ENCODE measurements around the gene FBXL20.

Gene FBXL20

DNA sequence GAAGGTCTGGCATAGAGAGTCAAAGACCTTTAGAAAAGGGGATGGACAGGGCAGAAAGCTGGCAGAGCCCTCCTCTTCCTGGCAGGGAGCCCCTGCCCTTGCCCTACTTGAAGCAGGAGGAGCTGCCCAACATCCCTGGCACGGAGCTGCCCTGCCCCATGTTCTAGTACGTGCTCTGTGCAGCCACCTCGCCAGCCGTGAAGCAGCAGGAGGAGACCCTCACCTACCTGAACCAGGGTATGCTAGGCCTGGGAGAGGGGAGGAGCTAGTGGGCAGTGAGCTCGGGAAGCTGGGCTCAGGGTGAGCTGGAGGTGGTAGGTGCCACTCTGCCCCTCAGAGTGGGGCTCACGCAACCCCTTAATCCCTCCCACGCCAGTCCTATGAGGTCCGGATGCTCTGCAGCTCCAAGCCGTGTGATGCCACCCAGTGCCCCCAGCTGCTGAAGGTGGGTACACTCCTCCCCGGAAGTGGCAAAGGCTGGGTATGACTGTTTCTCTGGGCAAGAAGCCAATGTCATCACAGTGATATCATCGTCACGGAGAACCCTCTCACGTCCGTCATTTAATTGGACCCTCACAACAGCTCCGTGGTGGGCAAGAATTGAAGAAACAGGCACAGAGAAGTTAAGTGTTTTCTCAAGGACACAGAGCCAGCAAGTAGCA, 163.0 kb downstream of the FBXL20 start:
- Mint-ChIP-seq H3K36me3 (ENCODE audit: low read depth) (no peaks in the 10 kb centered on the region), H3K4me3 (peak overlapping the region; percentile 45), H3K27me3 (no peaks in the 10 kb centered on the region), H3K9me3 (no peaks in the 10 kb centered on the region), H3K4me1 (ENCODE audit: low read depth) (peaks cover 23% of the 10 kb centered on the region), H3K27ac (peak overlapping the region; percentile 67)

DNA sequence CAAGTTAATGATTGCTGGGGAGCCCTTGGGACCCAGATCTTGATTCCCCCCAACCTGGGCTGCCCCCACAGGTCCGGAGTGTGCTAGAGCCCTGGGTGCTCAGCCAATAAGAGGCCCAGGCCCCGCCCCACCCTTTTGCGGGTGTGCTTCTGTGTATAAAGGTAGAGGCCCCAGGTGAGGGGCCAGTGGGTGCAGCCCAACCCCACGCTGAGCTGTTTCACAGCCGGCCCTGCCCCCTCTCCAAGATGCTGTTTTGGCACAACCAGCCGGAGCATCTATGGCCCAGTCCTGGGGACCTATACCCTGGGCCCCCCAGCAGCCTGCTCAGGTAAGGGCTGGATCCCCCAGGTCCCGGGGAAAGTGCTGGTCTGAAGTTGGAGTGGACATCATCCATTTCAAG, 163.8 kb downstream of the FBXL20 start:
- Mint-ChIP-seq H3K27ac (no peak overlapping the region), H3K4me3 (no peak overlapping the region), H3K4me1 (ENCODE audit: low read depth) (peaks cover 23% of the 10 kb centered on the region), H3K27me3 (no peaks in the 10 kb centered on the region), H3K9me3 (no peaks in the 10 kb centered on the region), H3K36me3 (ENCODE audit: low read depth) (no peaks in the 10 kb centered on the region)

DNA sequence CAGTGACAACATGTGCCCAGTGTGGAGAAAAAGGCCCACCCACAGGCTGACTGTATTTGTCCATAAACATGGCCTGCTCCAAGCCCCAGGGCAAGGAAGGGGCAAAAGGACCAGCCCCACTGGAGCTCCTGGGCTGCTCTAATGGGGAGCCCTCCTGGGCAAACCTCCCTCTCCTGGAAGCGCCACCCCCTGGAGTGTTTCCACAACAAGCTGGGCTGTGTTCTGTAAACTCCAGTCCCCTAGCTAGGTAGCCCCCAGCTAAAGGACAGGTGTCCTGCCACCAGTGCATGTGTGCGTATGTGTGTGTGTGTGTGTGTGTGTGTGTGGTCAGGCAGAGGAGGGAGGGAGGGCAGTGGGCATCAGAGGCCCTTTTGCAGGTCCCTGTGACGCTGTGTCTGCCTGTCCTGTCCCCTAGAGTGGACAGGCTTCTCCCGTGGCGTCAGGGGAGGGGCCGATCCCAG, 164.4 kb downstream of the FBXL20 start:
- no peak overlapping the region for H3K27ac Mint-ChIP-seq
- peaks cover 4% of the 10 kb centered on the region for H3K27me3 Mint-ChIP-seq
- H3K9me3 Mint-ChIP-seq = no peaks in the 10 kb centered on the region
- peaks cover 27% of the 10 kb centered on the region for H3K4me1 Mint-ChIP-seq (ENCODE audit: low read depth)
- H3K4me3 Mint-ChIP-seq = no peak overlapping the region
- no peaks in the 10 kb centered on the region for H3K36me3 Mint-ChIP-seq (ENCODE audit: low read depth)

DNA sequence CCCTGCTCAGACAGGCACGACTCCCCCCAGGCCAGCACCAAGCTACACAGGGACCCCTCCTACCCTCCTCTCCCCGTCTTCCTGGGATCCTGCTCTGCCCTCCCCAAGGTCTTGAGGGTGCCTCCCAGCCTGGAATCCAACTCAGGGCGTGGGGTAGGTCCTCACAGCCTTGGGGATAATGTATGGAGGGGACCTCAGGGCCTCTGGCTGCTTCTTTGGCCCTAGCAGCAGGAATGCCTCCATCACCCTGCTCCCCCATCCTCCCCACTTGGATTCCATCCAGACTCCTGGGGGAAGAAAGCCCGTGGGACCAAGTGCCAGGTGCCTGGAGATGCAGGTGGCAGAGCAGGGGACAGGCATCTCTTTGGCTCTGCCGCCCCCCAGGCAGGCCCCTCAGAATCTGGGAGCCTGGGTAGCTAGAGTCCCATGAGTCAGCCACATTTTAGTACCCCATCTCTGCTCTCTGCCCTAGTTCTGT, 164.9 kb downstream of the FBXL20 start:
- Mint-ChIP-seq H3K4me1 (ENCODE audit: low read depth) (peaks cover 32% of the 10 kb centered on the region), H3K27me3 (peaks cover 8% of the 10 kb centered on the region), H3K4me3 (no peak overlapping the region), H3K36me3 (ENCODE audit: low read depth) (no peaks in the 10 kb centered on the region), H3K9me3 (no peaks in the 10 kb centered on the region), H3K27ac (no peak overlapping the region)

DNA sequence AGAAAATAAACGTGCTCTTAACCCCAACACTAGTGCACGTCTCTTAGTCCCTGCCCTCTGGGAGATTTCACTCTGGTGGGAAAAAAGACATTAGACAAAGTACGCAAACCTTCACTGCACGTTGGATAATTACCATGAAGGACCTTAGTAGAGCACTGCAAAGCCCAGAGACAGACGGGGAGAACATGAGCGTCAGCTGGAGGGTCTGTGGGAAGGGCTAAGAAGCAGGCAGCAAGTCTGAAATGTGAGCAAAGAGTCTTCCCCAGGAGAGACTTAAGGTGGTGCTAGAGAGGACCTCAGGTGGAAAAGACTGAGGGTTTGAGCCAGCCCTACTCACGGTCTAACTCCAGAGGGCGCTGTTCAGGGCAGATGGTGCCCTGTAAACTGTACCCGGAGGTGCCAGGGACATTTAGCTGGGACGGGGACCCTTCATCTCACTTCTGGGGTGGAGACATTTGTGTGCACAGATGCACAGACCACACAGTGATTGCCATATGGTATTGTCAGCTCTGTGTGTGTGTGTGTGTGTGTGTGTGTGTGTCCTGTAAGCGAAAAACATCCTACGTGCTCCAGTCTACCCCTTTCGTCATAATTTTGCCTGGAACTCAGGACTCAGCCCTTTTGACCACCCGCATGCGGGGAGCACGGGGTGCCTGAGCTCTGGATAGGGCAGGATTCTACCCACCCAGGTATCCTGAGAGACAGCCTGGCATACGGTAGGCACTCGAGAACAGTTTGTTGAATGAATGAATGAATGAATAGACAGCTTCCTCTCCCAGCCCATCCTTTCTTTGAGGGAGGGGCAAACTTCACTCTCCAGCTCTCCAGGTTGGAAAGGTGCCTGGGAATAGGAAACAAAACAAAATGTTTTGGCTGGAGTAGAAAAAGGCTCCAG, 165.6 kb downstream of the FBXL20 start:
- Mint-ChIP-seq H3K4me1 (ENCODE audit: low read depth) (peaks cover 32% of the 10 kb centered on the region), H3K27me3 (peaks cover 8% of the 10 kb centered on the region), H3K4me3 (no peak overlapping the region), H3K36me3 (ENCODE audit: low read depth) (no peaks in the 10 kb centered on the region), H3K27ac (no peak overlapping the region), H3K9me3 (no peaks in the 10 kb centered on the region)

DNA sequence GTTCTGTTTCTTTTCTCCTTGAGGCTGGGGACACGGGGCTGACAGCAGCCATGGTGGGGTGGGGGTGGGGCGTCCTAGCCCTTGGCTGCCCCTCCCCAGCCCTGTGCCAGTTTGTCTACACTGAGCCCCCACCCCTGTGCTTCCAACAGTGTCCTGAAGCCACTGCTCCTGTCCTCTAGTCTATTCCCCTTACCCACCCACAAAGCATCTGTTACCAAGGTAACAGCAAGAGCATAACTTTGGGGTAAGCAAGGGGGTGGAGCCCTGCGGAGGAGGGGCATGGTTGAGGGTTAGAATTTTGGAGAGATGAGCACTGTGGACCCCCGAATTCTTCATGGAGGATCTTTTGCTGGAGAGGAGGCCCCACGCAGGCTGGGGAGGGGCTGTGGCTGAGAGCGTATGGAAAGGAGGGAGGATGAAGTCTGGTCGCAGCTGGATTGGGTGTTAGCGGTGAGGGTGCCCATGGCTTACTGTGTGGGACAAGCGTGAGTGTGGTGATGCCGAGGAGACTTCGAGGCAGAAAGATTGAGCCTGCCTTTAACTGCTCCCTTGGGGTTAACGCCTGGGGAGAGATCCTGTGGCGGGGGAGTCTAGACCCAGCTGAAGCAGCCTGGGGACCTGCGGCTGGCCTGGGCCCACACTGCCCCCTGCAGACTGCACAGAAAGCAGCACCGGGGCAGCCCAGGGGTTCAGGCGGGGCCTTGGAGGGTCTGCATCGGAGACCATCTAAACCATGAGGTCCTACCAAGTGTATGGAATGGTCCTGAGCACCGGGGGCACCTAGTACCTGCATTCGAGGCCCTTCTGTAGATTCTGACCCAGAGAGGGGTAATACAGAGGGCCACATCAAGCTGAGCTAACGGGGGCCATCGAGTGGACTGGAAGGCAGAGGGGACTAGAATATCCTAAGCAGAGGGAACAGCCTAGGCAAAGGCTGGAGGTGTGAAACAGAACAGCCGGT, 169.6 kb downstream of the FBXL20 start:
- Mint-ChIP-seq H3K27ac (no peak overlapping the region), H3K36me3 (ENCODE audit: low read depth) (no peaks in the 10 kb centered on the region), H3K9me3 (no peaks in the 10 kb centered on the region)

DNA sequence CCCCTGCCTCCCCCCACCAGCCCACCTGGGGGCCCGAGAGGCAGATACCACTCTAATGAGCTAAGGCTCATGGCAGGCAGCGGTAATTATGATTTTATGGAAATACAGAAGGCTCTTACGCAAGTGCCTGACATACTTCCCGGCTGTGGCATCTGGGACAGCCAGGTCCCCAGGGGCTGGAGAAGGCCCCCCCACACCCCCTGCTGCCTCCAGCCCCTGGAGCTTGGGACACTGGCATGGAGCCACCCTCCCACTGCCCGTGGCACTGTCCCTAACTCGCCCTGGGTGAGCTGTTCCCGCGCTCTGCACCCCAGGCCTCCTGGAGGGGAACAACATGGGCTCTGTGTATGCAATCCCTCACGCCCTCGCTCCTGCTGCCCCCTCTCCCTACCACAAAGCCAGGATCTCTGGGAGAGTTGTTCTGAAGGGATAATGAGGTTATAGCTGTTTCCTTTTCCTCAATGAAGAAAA, 170.3 kb downstream of the FBXL20 start:
- Mint-ChIP-seq H3K27ac (no peak overlapping the region), H3K4me3 (no peak overlapping the region), H3K36me3 (ENCODE audit: low read depth) (no peaks in the 10 kb centered on the region), H3K9me3 (no peaks in the 10 kb centered on the region), H3K27me3 (peaks cover 34% of the 10 kb centered on the region), H3K4me1 (ENCODE audit: low read depth) (peaks cover 12% of the 10 kb centered on the region)

More for the DNA sequence above, 169.6 kb downstream of the FBXL20 start:
- peak overlapping the region; percentile 32 for H3K4me3 Mint-ChIP-seq
- H3K27me3 Mint-ChIP-seq = peaks cover 31% of the 10 kb centered on the region
- peaks cover 9% of the 10 kb centered on the region for H3K4me1 Mint-ChIP-seq (ENCODE audit: low read depth)

DNA sequence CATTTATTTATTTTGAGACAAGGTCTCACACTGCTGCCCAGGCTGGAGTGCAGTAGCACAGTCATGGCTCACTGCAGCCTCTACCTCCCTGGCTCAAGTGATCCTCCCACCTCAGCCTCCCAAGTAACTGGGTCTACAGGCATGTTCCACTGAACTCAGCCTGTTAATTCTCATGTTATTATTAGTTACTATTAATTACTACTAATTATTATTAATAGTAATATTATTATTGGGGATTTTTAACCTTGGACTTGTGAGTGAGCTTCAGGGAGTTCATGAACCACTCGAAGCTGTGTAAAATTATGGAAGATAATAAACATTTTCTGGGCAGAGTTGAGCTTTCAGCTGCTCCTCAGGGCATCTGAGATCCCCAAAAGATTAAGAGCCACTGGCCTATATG, 171.1 kb downstream of the FBXL20 start:
- H3K4me3 Mint-ChIP-seq = no peak overlapping the region
- H3K27me3 Mint-ChIP-seq = peaks cover 38% of the 10 kb centered on the region
- H3K27ac Mint-ChIP-seq = no peak overlapping the region
- no peaks in the 10 kb centered on the region for H3K36me3 Mint-ChIP-seq (ENCODE audit: low read depth)
- no peaks in the 10 kb centered on the region for H3K9me3 Mint-ChIP-seq
- H3K4me1 Mint-ChIP-seq (ENCODE audit: low read depth) = peaks cover 16% of the 10 kb centered on the region

DNA sequence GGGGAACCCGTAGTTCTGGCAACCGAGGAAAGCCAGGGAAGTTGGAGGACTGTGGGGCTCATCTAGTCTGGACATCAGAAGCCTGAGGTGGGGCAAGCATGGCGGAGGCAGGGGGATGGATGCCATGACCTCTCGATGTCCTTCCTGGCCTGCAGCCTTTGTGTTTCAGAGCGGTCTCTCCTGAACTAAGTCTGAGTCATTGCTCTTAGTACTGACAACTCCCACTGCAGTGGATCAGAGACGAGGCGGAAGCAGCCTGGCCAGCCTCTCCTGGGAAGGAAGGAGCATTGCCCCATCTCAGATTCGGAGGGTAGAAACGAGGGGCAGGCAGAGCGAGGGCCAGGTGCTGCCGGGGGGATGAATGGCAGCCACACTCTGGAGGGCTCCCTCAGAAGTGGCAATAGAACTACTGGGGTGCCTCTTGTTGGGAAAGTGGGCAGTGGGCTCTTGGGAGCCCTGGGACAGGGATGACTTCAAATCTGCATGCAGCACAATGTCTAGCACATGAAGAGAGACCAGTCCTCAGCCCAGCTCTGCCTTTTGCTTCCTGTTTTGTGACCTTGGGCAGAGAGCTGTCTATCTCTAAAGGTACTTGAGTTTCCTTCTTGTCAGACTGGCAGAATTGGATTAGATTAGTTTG, 172.0 kb downstream of the FBXL20 start:
- Mint-ChIP-seq H3K4me1 (ENCODE audit: low read depth) (peaks cover 20% of the 10 kb centered on the region), H3K27me3 (peaks cover 42% of the 10 kb centered on the region), H3K4me3 (no peak overlapping the region)

DNA sequence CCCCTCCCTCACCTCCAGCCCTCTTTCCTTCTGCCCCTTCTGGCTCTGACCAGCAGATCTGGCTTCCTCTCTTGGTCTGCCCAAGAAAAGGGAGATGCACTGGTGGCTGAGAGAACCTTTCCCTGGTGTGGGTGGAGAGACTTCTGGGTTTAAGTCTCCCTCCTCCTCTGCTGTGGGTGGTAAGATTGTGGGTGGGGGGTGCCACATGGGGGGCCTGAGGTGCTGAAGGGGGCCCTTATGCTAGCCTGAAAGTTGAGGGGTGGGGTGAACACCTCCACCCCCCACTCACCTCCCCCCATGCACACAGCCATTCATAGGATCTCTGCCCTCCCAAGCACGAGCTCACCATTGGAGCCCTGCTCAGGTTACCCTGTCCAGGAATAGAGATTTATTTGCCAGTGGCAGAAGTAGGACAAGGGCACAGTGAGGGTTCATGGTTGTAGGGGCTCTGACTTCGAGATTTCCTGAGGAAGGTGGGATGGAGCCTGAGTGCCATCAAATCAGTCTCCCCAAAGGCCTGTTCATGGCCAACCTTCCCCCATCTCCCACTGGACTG, 174.0 kb downstream of the FBXL20 start:
- H3K4me3 Mint-ChIP-seq = no peak overlapping the region
- H3K4me1 Mint-ChIP-seq (ENCODE audit: low read depth) = peaks cover 20% of the 10 kb centered on the region
- H3K9me3 Mint-ChIP-seq = no peaks in the 10 kb centered on the region
- H3K27me3 Mint-ChIP-seq = peaks cover 50% of the 10 kb centered on the region
- no peak overlapping the region for H3K27ac Mint-ChIP-seq
- H3K36me3 Mint-ChIP-seq (ENCODE audit: low read depth) = no peaks in the 10 kb centered on the region

More for the DNA sequence above, 172.0 kb downstream of the FBXL20 start:
- Mint-ChIP-seq H3K9me3 (no peaks in the 10 kb centered on the region), H3K36me3 (ENCODE audit: low read depth) (no peaks in the 10 kb centered on the region), H3K27ac (no peak overlapping the region)

DNA sequence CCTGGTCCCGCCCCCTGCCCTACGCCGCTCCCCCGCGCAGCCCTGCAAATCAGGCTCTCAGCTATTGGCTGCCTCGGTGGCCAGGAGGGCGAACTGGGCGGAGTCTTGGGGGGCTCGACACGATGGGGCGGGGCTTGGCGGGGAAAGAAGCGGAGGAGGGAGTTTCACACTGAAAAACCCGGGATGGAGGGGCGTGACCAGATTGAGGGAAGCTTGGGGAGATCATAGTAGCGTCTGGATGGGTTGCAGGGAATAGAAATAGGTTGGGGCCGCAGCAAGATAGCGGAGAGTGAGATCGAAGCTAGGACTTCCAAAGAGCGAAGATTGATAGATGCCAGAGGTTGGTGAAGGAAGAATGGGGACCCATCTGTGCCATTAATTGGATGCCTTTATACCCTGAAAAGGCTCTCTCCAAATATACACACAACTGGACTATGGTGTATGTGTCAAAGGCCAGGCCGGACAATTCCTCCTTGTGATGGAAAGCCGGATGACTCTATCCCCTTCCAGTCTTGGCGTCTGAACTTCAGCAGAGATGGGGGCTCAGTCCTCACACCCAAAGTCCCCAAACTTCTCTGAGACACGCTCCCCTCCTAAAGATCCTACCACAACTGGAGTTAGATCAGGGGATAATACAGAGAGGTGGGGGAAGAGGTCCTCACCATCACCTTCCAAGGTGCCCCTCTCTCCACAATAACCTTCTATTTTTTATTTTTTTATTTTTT, 175.3 kb downstream of the FBXL20 start:
- Mint-ChIP-seq H3K4me3 (peak overlapping the region; percentile 80), H3K9me3 (no peaks in the 10 kb centered on the region), H3K27ac (no peak overlapping the region), H3K4me1 (ENCODE audit: low read depth) (peaks cover 11% of the 10 kb centered on the region), H3K27me3 (peaks cover 42% of the 10 kb centered on the region), H3K36me3 (ENCODE audit: low read depth) (no peaks in the 10 kb centered on the region)

DNA sequence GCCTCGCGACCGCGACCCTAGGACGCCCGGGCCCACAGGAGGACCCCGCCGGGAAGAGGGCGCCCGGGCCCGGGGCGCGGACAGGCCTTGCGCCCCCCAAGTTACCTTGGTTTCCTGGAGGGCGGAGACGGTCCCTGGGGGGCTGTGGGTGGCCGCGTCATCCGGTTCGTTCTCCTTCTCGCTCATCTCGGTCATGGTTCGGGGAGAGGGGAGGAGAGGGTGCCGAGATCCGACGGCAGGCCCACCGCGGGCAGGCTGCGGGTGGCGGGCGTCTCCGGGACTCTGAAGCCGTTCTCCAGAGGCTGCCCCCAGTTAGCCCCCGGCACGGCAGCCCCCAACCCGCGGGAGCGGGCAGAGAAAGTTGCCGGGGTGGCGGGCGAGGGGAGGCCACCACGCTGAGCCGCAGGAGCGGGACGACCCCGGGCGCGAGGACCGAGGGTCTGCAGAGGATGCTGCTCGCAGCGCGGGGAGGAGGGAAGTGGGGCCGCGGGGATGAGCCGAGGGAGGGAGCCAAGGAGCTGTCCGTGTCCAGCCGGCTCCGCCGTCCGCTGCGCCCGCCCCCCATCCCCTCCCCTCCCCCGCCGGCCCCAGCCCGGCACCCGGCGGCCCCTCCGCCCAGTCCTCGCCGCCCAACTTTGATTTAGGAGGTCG, 176.0 kb downstream of the FBXL20 start, which contains the start of gene STAC2:
Gene STAC2 (minus strand): TSS at position 638 of the 651 bp plus-strand sequence. CDS start 443 bp downstream, at position 195.
- H3K27me3 Mint-ChIP-seq = peaks cover 42% of the 10 kb centered on the region
- no peaks in the 10 kb centered on the region for H3K36me3 Mint-ChIP-seq (ENCODE audit: low read depth)
- no peak within 1 kb of the TSS for H3K27ac Mint-ChIP-seq
- no peaks in the 10 kb centered on the region for H3K9me3 Mint-ChIP-seq
- peak within 1 kb of the TSS; percentile 80 for H3K4me3 Mint-ChIP-seq
- H3K4me1 Mint-ChIP-seq (ENCODE audit: low read depth) = peaks cover 11% of the 10 kb centered on the region

Data from stimulated activated naive CD8-positive, alpha-beta T cell treated with anti-CD3 and anti-CD28 coated beads, Interleukin-15, Interleukin-2, amounts not matched to agents 100 ng/mL and 50 ng/mL, for 24 hours (primary cell).